Hematopoietic multipotent progenitor cell (in vitro differentiated cells): ENCODE measurements around the gene PARP8. TPM values are rescaled to one million over a fixed set of nuclear protein-coding genes. Genes with fewer than 3 reads are reported as not detected.
A peak's percentile ranks its signal among the peaks of the same experiment; 100 is the strongest.
"Not testable (repeated sequence)": the region's sequence is repeated elsewhere in the genome, so short reads cannot be mapped to it uniquely, and the experiment has no call there.

Experiments
- DNase-seq, 3 donors: peaks; one replicate each; pipeline ENCODE4 v3.0.0-alpha.2; 2011 to 2015; ENCODE audit warnings: low read depth in 2 of 3, low spot score in 2 of 3
- total RNA-seq: library from RNA; depleted of rRNA; stranded (reverse); fragments of >200 nt; gene quantifications from one replicate; pipeline ENCODE4 v1.2.3, GENCODE V29; 2012

PARP8 gene
- total RNA-seq, 1 donor = 4.3 TPM

- DNase-seq = not testable (repeated sequence)
Observed at GRCh38 chr5:50679554-50679953, 13.1 kb downstream of the PARP8 start.

GRCh38 chr5:50684721-50685120 lies 18.3 kb downstream of the PARP8 start:
- no peak for DNase-seq

- no peak for DNase-seq
Observed at GRCh38 chr5:50687548-50687947, 21.1 kb downstream of the PARP8 start.

- no peak for DNase-seq
Observed at GRCh38 chr5:50691399-50692016, 25.1 kb downstream of the PARP8 start.

- no peak for DNase-seq
Observed at GRCh38 chr5:50694027-50694590, 27.7 kb downstream of the PARP8 start.

- DNase-seq = not testable (repeated sequence)
Observed at GRCh38 chr5:50694626-50695025, 28.2 kb downstream of the PARP8 start.

GRCh38 chr5:50697739-50698138 lies 31.3 kb downstream of the PARP8 start:
- no peak for DNase-seq

- no peak for DNase-seq
Observed at GRCh38 chr5:50699737-50700136, 33.3 kb downstream of the PARP8 start.

- DNase-seq = no peak
Observed at GRCh38 chr5:50700706-50701105, 34.3 kb downstream of the PARP8 start.

GRCh38 chr5:50702615-50703366 lies 36.4 kb downstream of the PARP8 start:
- DNase-seq = peak in 1 of 3 donors; percentile 7

GRCh38 chr5:50703367-50703666 lies 36.9 kb downstream of the PARP8 start:
- DNase-seq = no peak

- no peak for DNase-seq
Observed at GRCh38 chr5:50704730-50705129, 38.3 kb downstream of the PARP8 start.

- DNase-seq = no peak
Observed at GRCh38 chr5:50709471-50709870, 43.0 kb downstream of the PARP8 start.

- DNase-seq = no peak
Observed at GRCh38 chr5:50710838-50711237, 44.4 kb downstream of the PARP8 start.

- DNase-seq = peak; percentile 46 to 94 (median 82)
Observed at GRCh38 chr5:50711280-50711679, 44.8 kb downstream of the PARP8 start.

GRCh38 chr5:50712479-50712878 lies 46.0 kb downstream of the PARP8 start:
- no peak for DNase-seq

GRCh38 chr5:50715001-50715400 lies 48.6 kb downstream of the PARP8 start:
- no peak for DNase-seq

GRCh38 chr5:50716134-50716533 lies 49.7 kb downstream of the PARP8 start:
- DNase-seq = no peak

- DNase-seq = no peak
Observed at GRCh38 chr5:50717651-50718050, 51.2 kb downstream of the PARP8 start.

- no peak for DNase-seq
Observed at GRCh38 chr5:50720061-50720710, 53.7 kb downstream of the PARP8 start.

GRCh38 chr5:50722223-50722622 lies 55.8 kb downstream of the PARP8 start:
- no peak for DNase-seq

- no peak for DNase-seq
Observed at GRCh38 chr5:50724262-50724661, 57.8 kb downstream of the PARP8 start.
